Caco-2 (cell line): ENCODE measurements around the gene ANKRD52. TPM values are rescaled to one million over a fixed set of nuclear protein-coding genes. Genes with fewer than 3 reads are reported as not detected.

Experiments
- BruUV-seq: library from RNA; stranded (reverse); fragments of 400-500 nt; replicated peaks from 2 replicates; lab custom pipeline; 2021; lab: Mats Ljungman, UMichigan
- CTCF ChIA-PET: fragments of 300-600 bp; sonication (Branson Sonifier 250); formaldehyde crosslinking; loops from one replicate; lab custom pipeline; 2022; ENCODE audit warnings: antibody characterized with exemption; lab: Charles Lee
- POLR2A ChIA-PET: fragments of 300-600 bp; sonication (Branson Sonifier 250); formaldehyde crosslinking; loops from one replicate; lab custom pipeline; 2022; ENCODE audit warnings: antibody characterized with exemption; lab: Charles Lee
- DNase-seq, 2 experiments: peaks; one replicate each; pipeline versions ENCODE4 v3.0.0 to v3.0.0-alpha.2; 2020 to 2022
- H3K27me3 ChIP-seq: replicated peaks from 2 replicates; pipeline ENCODE4 v1.6.0; 2011; ENCODE audit warnings: low read length; ENCODE audit not compliant: control insufficient read depth, insufficient read depth
- H3K36me3 ChIP-seq: 2 replicates; pipeline ENCODE4 v1.5.1; 2011; ENCODE audit warnings: low read length; ENCODE audit not compliant: control insufficient read depth, insufficient read depth
- H3K4me1 ChIP-seq: fragments of 250-450 bp; sonication (Bioruptor Pico); 2 replicates; pipeline ENCODE4 v1.5.1; 2020; ENCODE audit warnings: mild to moderate bottlenecking
- H3K4me3 ChIP-seq: 2 replicates; pipeline ENCODE4 v1.5.1; 2011; ENCODE audit warnings: low read depth, mild to moderate bottlenecking, control low read depth, low read length
- H3K9me3 ChIP-seq: fragments of 250-450 bp; sonication (Bioruptor Pico); 2 replicates; pipeline ENCODE4 v1.5.1; 2020; ENCODE audit warnings: mild to moderate bottlenecking, moderate library complexity
- H3K27ac Mint-ChIP-seq: one replicate; pipeline ENCODE4 v1.8.0; 2022; ENCODE audit warnings: mixed read lengths; ENCODE audit not compliant: unreplicated experiment
- H3K27me3 Mint-ChIP-seq: one replicate; pipeline ENCODE4 v1.8.0; 2022; ENCODE audit warnings: mixed read lengths; ENCODE audit not compliant: insufficient read depth, unreplicated experiment
- H3K36me3 Mint-ChIP-seq: one replicate; pipeline ENCODE4 v1.8.0; 2022; ENCODE audit warnings: mild to moderate bottlenecking, mixed read lengths; ENCODE audit not compliant: insufficient read depth, unreplicated experiment
- H3K4me1 Mint-ChIP-seq: one replicate; pipeline ENCODE4 v1.8.0; 2022; ENCODE audit warnings: low read depth, mixed read lengths; ENCODE audit not compliant: unreplicated experiment
- H3K4me3 Mint-ChIP-seq: one replicate; pipeline ENCODE4 v1.8.0; 2022; ENCODE audit warnings: mild to moderate bottlenecking, moderate library complexity, mixed read lengths; ENCODE audit not compliant: unreplicated experiment
- H3K9me3 Mint-ChIP-seq: one replicate; pipeline ENCODE4 v1.8.0; 2022; ENCODE audit warnings: mixed read lengths; ENCODE audit not compliant: unreplicated experiment
- CTCF ChIP-seq, 2 experiments: fragments of 200-600 bp in 1 of 2; IDR thresholded peaks; 1 replicate in 1 of 2; 2 replicates in 1 of 2; pipeline versions ENCODE4 v1.5.1 to v1.8.0; 2011 to 2022; ENCODE audit warnings: antibody characterized with exemption in 1 of 2, control low read depth in 1 of 2, inconsistent platforms in 1 of 2, low read depth in 1 of 2, low read length in 1 of 2, mild to moderate bottlenecking in 1 of 2, moderate library complexity in 1 of 2; ENCODE audit not compliant: insufficient read depth in 1 of 2, severe bottlenecking in 1 of 2, unreplicated experiment in 1 of 2
- intact Hi-C: fragments of 100-400 bp; cut with micrococcal nuclease; formaldehyde crosslinking; loops from one replicate; pipeline ENCODE4 v1.10.0; 2022; ENCODE audit not compliant: unreplicated experiment
- total RNA-seq: library from RNA; stranded (reverse); gene quantifications from 2 replicates; pipeline ENCODE4 v1.2.3, GENCODE V29; 2022

ANKRD52 gene
- total RNA-seq, 1 experiment from 2014 or later, result 34.6 TPM

GRCh38 chr12:56224102-56224701, 34.0 kb downstream of the ANKRD52 start, which contains the start of gene NABP2:
Gene NABP2 (plus strand): TSS chr12:56224342. CDS start chr12:56224857, 515 bp downstream.
- H3K4me3 ChIP-seq, result peak within 1 kb of the TSS; percentile 72
- peaks cover 31% of the 10 kb centered on the region for H3K36me3 Mint-ChIP-seq
- H3K27me3 ChIP-seq, result no peaks in the 10 kb centered on the region
- ChIA-PET POLR2A (no interaction called here), CTCF (interaction anchor here (4.2 kb wide), 1 partner anchor 19 kb away, joined by 61 read pairs; no protein-coding TSS in a partner anchor)
- H3K4me1 Mint-ChIP-seq, result peaks cover under 1% of the 10 kb centered on the region
- no peaks in the 10 kb centered on the region for H3K27me3 Mint-ChIP-seq
- intact Hi-C loops, result loop anchor here (1.0 to 5.0 kb wide), 5 partner anchors 18 to 106 kb away; partner anchors contain the start of genes ANKRD52 and ZC3H10
- TF ChIP-seq CTCF (IDR thresholded peaks at IDR 0.05; ENCODE audit: insufficient read depth in 1 of 2, low read depth in 1 of 2, low read length in 1 of 2, severe bottlenecking in 1 of 2, unreplicated experiment in 1 of 2), result peak; percentile 82 to 89
- peak within 1 kb of the TSS; percentile 98 for H3K27ac Mint-ChIP-seq
- no peaks in the 10 kb centered on the region for H3K9me3 Mint-ChIP-seq
- H3K9me3 ChIP-seq, result no peaks in the 10 kb centered on the region
- no peaks in the 10 kb centered on the region for H3K36me3 ChIP-seq
- H3K4me1 ChIP-seq, result peaks cover 6% of the 10 kb centered on the region
- H3K4me3 Mint-ChIP-seq, result peak within 1 kb of the TSS; percentile 99
- peak; percentile 98 for DNase-seq
- no TSS peak for BruUV-seq

GRCh38 chr12:56223571-56224101, 34.5 kb downstream of the ANKRD52 start:
- Mint-ChIP-seq H3K4me1 (no peaks in the 10 kb centered on the region), H3K36me3 (peaks cover 31% of the 10 kb centered on the region), H3K27ac (peak overlapping the region; percentile 98), H3K9me3 (no peaks in the 10 kb centered on the region), H3K4me3 (peak overlapping the region; percentile 99), H3K27me3 (no peaks in the 10 kb centered on the region)
- intact Hi-C loops, result loop anchor here (1.0 to 5.0 kb wide), 5 partner anchors 17 to 105 kb away; partner anchors contain the start of genes ANKRD52 and ZC3H10
- Histone ChIP-seq H3K4me3 (peak overlapping the region; percentile 59), H3K9me3 (no peaks in the 10 kb centered on the region), H3K36me3 (no peaks in the 10 kb centered on the region), H3K4me1 (peaks cover 4% of the 10 kb centered on the region), H3K27me3 (no peaks in the 10 kb centered on the region)
- POLR2A ChIA-PET, result no interaction called here
- TF ChIP-seq CTCF (IDR thresholded peaks at IDR 0.05; ENCODE audit: insufficient read depth in 1 of 2, low read depth in 1 of 2, low read length in 1 of 2, severe bottlenecking in 1 of 2, unreplicated experiment in 1 of 2), result no peak
- no peak for DNase-seq
- CTCF ChIA-PET, result interaction anchor here (4.2 kb wide), 1 partner anchor 18 kb away, joined by 61 read pairs; no protein-coding TSS in a partner anchor
- no TSS peak for BruUV-seq

GRCh38 chr12:56222531-56222895, 35.7 kb downstream of the ANKRD52 start:
- intact Hi-C loops, result loop anchor here (1.0 to 5.0 kb wide), 2 partner anchors 8 to 35 kb away; partner anchors contain the start of genes ANKRD52 and SLC39A5
- Histone ChIP-seq H3K9me3 (no peaks in the 10 kb centered on the region), H3K4me3 (peak overlapping the region; percentile 59), H3K27me3 (no peaks in the 10 kb centered on the region), H3K4me1 (peaks cover 4% of the 10 kb centered on the region), H3K36me3 (no peaks in the 10 kb centered on the region)
- peak overlapping the region; percentile 98 for H3K27ac Mint-ChIP-seq
- peaks cover 35% of the 10 kb centered on the region for H3K36me3 Mint-ChIP-seq
- no peak for DNase-seq
- POLR2A ChIA-PET, result interaction anchor here (1.1 to 2.8 kb wide), 11 partner anchors 8 to 138 kb away, joined by 3 to 19 read pairs (median 9); partner anchors contain the start of genes ANKRD52, CNPY2, SMARCC2 and STAT2
- peak overlapping the region; percentile 99 for H3K4me3 Mint-ChIP-seq
- H3K4me1 Mint-ChIP-seq, result no peaks in the 10 kb centered on the region
- no peak for TF ChIP-seq CTCF (IDR thresholded peaks at IDR 0.05; ENCODE audit: insufficient read depth in 1 of 2, low read depth in 1 of 2, low read length in 1 of 2, severe bottlenecking in 1 of 2, unreplicated experiment in 1 of 2)
- no peaks in the 10 kb centered on the region for H3K27me3 Mint-ChIP-seq
- H3K9me3 Mint-ChIP-seq, result no peaks in the 10 kb centered on the region
- BruUV-seq, result TSS peak; percentile 31
- CTCF ChIA-PET, result interaction anchor here (0.6 to 4.2 kb wide), 13 partner anchors 9 to 175 kb away, joined by 3 to 61 read pairs (median 13); partner anchors contain the start of genes ANKRD52, COQ10A, ESYT1 and SMARCC2
